NCI-H128 (cell line): ENCODE results near the gene PRMT2.
A peak's percentile ranks its signal among the peaks of the same experiment; 100 is the strongest.

Source experiments
- DNase-seq: peaks from one replicate; lab custom pipeline; 2025; ENCODE audit not compliant: unreplicated experiment; lab: John Stamatoyannopoulos, UW

PRMT2 gene

GRCh38 chr21:46635324-46636180 is at the start of gene PRMT2:
PRMT2 (plus strand) TSS chr21:46635674; CDS start chr21:46636952, 1,278 bp downstream.
- peak; percentile 93 for DNase-seq

GRCh38 chr21:46594276-46594675 is 41.2 kb upstream of the PRMT2 start:
- DNase-seq = no peak

- DNase-seq = no peak
Measured at GRCh38 chr21:46596201-46596600, 39.3 kb upstream of the PRMT2 start.

- no peak for DNase-seq
Measured at GRCh38 chr21:46597031-46597430, 38.4 kb upstream of the PRMT2 start.

GRCh38 chr21:46597896-46598343 is 37.6 kb upstream of the PRMT2 start:
- DNase-seq = no peak

- no peak for DNase-seq
Measured at GRCh38 chr21:46598581-46599572, 36.6 kb upstream of the PRMT2 start.

- no peak for DNase-seq
Measured at GRCh38 chr21:46600305-46600704, 35.2 kb upstream of the PRMT2 start.

- no peak for DNase-seq
Measured at GRCh38 chr21:46600978-46601377, 34.5 kb upstream of the PRMT2 start.

GRCh38 chr21:46603228-46603627 is 32.2 kb upstream of the PRMT2 start:
- DNase-seq = no peak

GRCh38 chr21:46604329-46604974 is 31.0 kb upstream of the PRMT2 start:
- DNase-seq = no peak

GRCh38 chr21:46604975-46605766 is 30.3 kb upstream of the PRMT2 start, which contains the start of gene S100B:
S100B (minus strand) TSS chr21:46605082; CDS start chr21:46602415, 2,667 bp downstream.
- no peak for DNase-seq

GRCh38 chr21:46605767-46606426 is 29.6 kb upstream of the PRMT2 start:
- DNase-seq = no peak

- no peak for DNase-seq
Measured at GRCh38 chr21:46606427-46606813, 29.1 kb upstream of the PRMT2 start.

GRCh38 chr21:46607636-46608035 is 27.8 kb upstream of the PRMT2 start:
- no peak for DNase-seq

GRCh38 chr21:46608672-46609111 is 26.8 kb upstream of the PRMT2 start:
- DNase-seq = no peak

- DNase-seq = no peak
Measured at GRCh38 chr21:46610018-46610701, 25.3 kb upstream of the PRMT2 start.

- no peak for DNase-seq
Measured at GRCh38 chr21:46613391-46613790, 22.1 kb upstream of the PRMT2 start.

- no peak for DNase-seq
Measured at GRCh38 chr21:46616050-46616449, 19.4 kb upstream of the PRMT2 start.

GRCh38 chr21:46616656-46617055 is 18.8 kb upstream of the PRMT2 start:
- DNase-seq = no peak
